ENCODE measurements around the gene WWOX. TPM values are rescaled to one million over a fixed set of nuclear protein-coding genes. Genes with fewer than 3 reads are reported as not detected.

Gene WWOX
- total and polyA plus RNA-seq, 2 donors (not counting 1 experiment from before 2014, with no cell fraction given): 10.5 to 42.3 TPM

DNA sequence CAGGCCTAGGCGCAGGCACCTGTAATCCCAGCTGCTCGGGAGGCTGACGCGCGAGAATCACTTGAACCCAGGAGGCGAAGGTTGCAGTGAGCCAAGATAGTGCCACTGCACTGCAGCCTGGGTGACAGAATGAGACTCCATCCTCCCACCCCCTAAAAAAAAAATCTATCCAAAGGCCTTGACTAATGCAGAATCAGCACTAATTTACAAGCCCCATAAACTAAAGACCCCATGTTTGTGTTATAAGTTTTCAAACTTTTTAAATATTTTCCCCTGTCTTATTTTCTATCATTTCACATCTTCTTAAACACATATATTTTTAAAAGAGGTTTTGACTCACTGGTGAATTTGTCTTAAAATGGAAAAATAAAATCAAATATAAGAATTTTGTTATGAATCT, 713.1 kb downstream of the WWOX start:
- POLR2A ChIA-PET: no interaction called here
- no peak overlapping the region for H3K27ac Mint-ChIP-seq
- H3K4me3 Mint-ChIP-seq: no peak overlapping the region

DNA sequence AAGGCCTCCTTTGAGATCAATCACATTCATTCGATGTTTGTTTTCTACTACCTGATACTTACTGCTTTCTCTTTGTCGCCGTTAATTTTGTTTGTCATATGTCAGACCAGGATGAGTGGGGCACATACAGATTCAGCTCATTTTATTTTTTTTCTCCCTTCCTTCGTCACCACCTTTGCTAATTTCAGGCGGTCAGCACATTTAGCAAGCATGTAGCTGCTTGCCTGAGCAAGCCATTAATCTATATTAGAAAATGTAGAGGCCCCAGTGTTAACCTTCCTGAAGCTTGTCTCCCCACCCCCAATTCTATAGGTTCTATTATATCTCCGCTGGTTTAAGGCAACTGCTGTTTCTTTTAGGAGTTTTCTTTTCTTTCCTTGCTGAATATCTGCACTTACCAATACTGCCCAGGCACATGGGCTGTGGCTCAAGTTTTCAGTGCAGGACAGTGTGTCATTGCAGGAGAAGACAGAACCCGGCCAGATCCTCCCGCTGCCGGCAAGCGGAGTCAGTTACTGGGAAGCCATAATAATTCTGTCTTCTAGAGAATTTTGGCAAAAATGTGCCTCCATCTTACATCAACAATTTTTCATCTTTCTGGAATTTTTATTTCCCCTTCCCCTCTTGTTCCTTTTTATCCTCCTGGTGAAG, 714.3 kb downstream of the WWOX start:
- H4K20me1 ChIP-seq (ENCODE audit: control insufficient read depth, insufficient read depth, low read length, poor library complexity, severe bottlenecking): peaks cover 13% of the 10 kb centered on the region
- no peak overlapping the region for H3K4me2 ChIP-seq (replicated peaks; ENCODE audit: low read depth, low read length, poor library complexity, severe bottlenecking)
- H3K9me3 Mint-ChIP-seq (ENCODE audit: insufficient read depth): no peaks in the 10 kb centered on the region
- H3K9ac ChIP-seq (ENCODE audit: low read length): no peak overlapping the region
- intact Hi-C loops (cut with micrococcal nuclease): no loop called here
- ChIA-PET POLR2A (no interaction called here), CTCF (no interaction called here)
- DNase-seq: no peak
- no peaks in the 10 kb centered on the region for H3K4me1 Mint-ChIP-seq
- WGBS (ENCODE audit: insufficient coverage): 87% methylated on average over 4 of the region's 10 CpGs
- H3K4me3 Mint-ChIP-seq: no peak overlapping the region
- no peaks in the 10 kb centered on the region for H3K4me1 ChIP-seq (ENCODE audit: control insufficient read depth in 2 of 2, insufficient read depth in 2 of 2, low read length in 2 of 2)
- no peak for ATAC-seq (ENCODE audit: low read depth)
- H2AFZ ChIP-seq (ENCODE audit: insufficient read depth, low read depth, low read length, poor library complexity, severe bottlenecking): no peak overlapping the region
- no peak overlapping the region for H3K4me3 ChIP-seq (ENCODE audit: control extremely low read depth in 1 of 5, extremely low read depth in 1 of 5, insufficient read depth in 1 of 5, low read depth in 2 of 5, low read length in 4 of 5)
- H3K27me3 Mint-ChIP-seq: no peaks in the 10 kb centered on the region
- no peaks in the 10 kb centered on the region for H3K36me3 ChIP-seq (replicated peaks in 1 of 2; ENCODE audit: control extremely low read depth in 1 of 2, control insufficient read depth in 1 of 2, extremely low read depth in 1 of 2, insufficient read depth in 2 of 2, low read length in 1 of 2)
- H3K27ac Mint-ChIP-seq: no peak overlapping the region
- H3K79me2 ChIP-seq (ENCODE audit: control insufficient read depth, insufficient read depth, low read length): no peaks in the 10 kb centered on the region
- H3K9me3 ChIP-seq (ENCODE audit: control extremely low read depth in 1 of 3, control insufficient read depth in 2 of 3, insufficient read depth in 1 of 3, low read length in 2 of 3): no peaks in the 10 kb centered on the region
- no peak overlapping the region for H3K27ac ChIP-seq (ENCODE audit: low read length in 2 of 2)
- no peaks in the 10 kb centered on the region for H3K27me3 ChIP-seq (replicated peaks in 1 of 4; ENCODE audit: control extremely low read depth in 1 of 4, control insufficient read depth in 3 of 4, insufficient read depth in 4 of 4, low read length in 3 of 4)
- TF ChIP-seq, protein P1, sequence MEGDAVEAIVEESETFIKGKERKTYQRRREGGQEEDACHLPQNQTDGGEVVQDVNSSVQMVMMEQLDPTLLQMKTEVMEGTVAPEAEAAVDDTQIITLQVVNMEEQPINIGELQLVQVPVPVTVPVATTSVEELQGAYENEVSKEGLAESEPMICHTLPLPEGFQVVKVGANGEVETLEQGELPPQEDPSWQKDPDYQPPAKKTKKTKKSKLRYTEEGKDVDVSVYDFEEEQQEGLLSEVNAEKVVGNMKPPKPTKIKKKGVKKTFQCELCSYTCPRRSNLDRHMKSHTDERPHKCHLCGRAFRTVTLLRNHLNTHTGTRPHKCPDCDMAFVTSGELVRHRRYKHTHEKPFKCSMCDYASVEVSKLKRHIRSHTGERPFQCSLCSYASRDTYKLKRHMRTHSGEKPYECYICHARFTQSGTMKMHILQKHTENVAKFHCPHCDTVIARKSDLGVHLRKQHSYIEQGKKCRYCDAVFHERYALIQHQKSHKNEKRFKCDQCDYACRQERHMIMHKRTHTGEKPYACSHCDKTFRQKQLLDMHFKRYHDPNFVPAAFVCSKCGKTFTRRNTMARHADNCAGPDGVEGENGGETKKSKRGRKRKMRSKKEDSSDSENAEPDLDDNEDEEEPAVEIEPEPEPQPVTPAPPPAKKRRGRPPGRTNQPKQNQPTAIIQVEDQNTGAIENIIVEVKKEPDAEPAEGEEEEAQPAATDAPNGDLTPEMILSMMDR (IDR thresholded peaks at IDR 0.05): no peak
- TF ChIP-seq EZH2 (IDR thresholded peaks at IDR 0.05; ENCODE audit: borderline replicate concordance, insufficient read depth, low read depth, low read length, poor library complexity, severe bottlenecking): no peak

More for the DNA sequence above, 713.1 kb downstream of the WWOX start:
- H3K27me3 Mint-ChIP-seq: no peaks in the 10 kb centered on the region
- Histone ChIP-seq H3K9ac (ENCODE audit: low read length) (no peak overlapping the region), H3K79me2 (ENCODE audit: control insufficient read depth, insufficient read depth, low read length) (no peaks in the 10 kb centered on the region), H4K20me1 (ENCODE audit: control insufficient read depth, insufficient read depth, low read length, poor library complexity, severe bottlenecking) (peaks cover 4% of the 10 kb centered on the region), H3K36me3 (replicated peaks in 1 of 2; ENCODE audit: control extremely low read depth in 1 of 2, control insufficient read depth in 1 of 2, extremely low read depth in 1 of 2, insufficient read depth in 2 of 2, low read length in 1 of 2) (no peaks in the 10 kb centered on the region), H2AFZ (ENCODE audit: insufficient read depth, low read depth, low read length, poor library complexity, severe bottlenecking) (no peak overlapping the region), H3K9me3 (ENCODE audit: control extremely low read depth in 1 of 3, control insufficient read depth in 2 of 3, insufficient read depth in 1 of 3, low read length in 2 of 3) (no peaks in the 10 kb centered on the region), H3K4me2 (replicated peaks; ENCODE audit: low read depth, low read length, poor library complexity, severe bottlenecking) (no peak overlapping the region), H3K4me3 (ENCODE audit: control extremely low read depth in 1 of 5, extremely low read depth in 1 of 5, insufficient read depth in 1 of 5, low read depth in 2 of 5, low read length in 4 of 5) (no peak overlapping the region), H3K4me1 (ENCODE audit: control insufficient read depth in 2 of 2, insufficient read depth in 2 of 2, low read length in 2 of 2) (no peaks in the 10 kb centered on the region), H3K27me3 (replicated peaks in 1 of 4; ENCODE audit: control extremely low read depth in 1 of 4, control insufficient read depth in 3 of 4, insufficient read depth in 4 of 4, low read length in 3 of 4) (no peaks in the 10 kb centered on the region), H3K27ac (ENCODE audit: low read length in 2 of 2) (no peak overlapping the region)
- CTCF ChIA-PET: no interaction called here
- intact Hi-C loops (cut with micrococcal nuclease): no loop called here
- H3K4me1 Mint-ChIP-seq: no peaks in the 10 kb centered on the region
- H3K9me3 Mint-ChIP-seq (ENCODE audit: insufficient read depth): no peaks in the 10 kb centered on the region
- WGBS (ENCODE audit: insufficient coverage): no CpG with 5 or more reads among the region's 6 CpGs
- DNase-seq (no peak), ATAC-seq (ENCODE audit: low read depth) (no peak)
- TF ChIP-seq, protein P1 (IDR thresholded peaks at IDR 0.05): no peak
- no peak for TF ChIP-seq EZH2 (IDR thresholded peaks at IDR 0.05; ENCODE audit: borderline replicate concordance, insufficient read depth, low read depth, low read length, poor library complexity, severe bottlenecking)
